ENCODE results near the gene IMP4. TPM values are rescaled to one million over a fixed set of nuclear protein-coding genes. Genes with fewer than 3 reads are reported as not detected.

IMP4 gene
- total and polyA plus RNA-seq, 2 of the 4 experiments (the other 2 are of a cell fraction) = 154 to 169 TPM

DNA sequence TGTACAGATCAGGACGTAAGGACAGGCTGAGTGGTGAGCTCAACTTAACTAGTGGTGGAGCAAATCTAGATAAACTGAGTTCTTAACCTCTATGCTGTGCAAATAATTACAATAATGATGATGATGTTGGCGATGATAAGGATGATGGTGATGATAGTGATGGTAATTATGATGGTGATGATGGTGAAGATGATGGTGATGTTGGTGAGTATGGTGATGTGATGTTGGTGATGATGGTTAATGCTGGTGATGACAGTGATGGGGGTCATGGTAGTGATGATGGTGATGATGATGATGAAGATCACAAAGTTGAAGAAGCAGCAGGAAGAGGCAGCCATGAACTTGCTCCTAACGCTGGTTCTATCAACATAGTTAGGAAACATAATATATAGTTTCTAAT is 38.0 kb upstream of the IMP4 start:
- Histone ChIP-seq H3K23ac (ENCODE audit: low read depth, low read length) (no peak overlapping the region), H3K14ac (replicated peaks; ENCODE audit: low read depth, low read length) (no peak overlapping the region), H2BK5ac (ENCODE audit: low read depth, low read length, poor library complexity, severe bottlenecking) (no peak overlapping the region), H3K79me1 (ENCODE audit: low read depth in 1 of 2, low read length in 2 of 2) (no peaks in the 10 kb centered on the region), H3K4me3 (ENCODE audit: insufficient read depth, low read depth, low read length) (no peak overlapping the region), H3K9ac (ENCODE audit: low read depth, low read length) (no peak overlapping the region), H4K5ac (ENCODE audit: low read depth, low read length) (no peak overlapping the region), H2BK120ac (ENCODE audit: low read depth, low read length) (no peak overlapping the region), H2AK9ac (replicated peaks; ENCODE audit: low read depth, low read length, poor library complexity) (no peak overlapping the region), H4K8ac (ENCODE audit: low read depth in 2 of 2, low read length in 2 of 2) (no peak overlapping the region), H4K20me1 (ENCODE audit: insufficient read depth, low read length) (no peaks in the 10 kb centered on the region), H2AK5ac (ENCODE audit: low read depth, low read length) (no peak overlapping the region), H2BK20ac (ENCODE audit: low read depth, low read length) (no peak overlapping the region), H3K27ac (ENCODE audit: insufficient read depth, low read length) (no peak overlapping the region), H2AFZ (replicated peaks; ENCODE audit: low read length, poor library complexity) (no peak overlapping the region), H2BK15ac (ENCODE audit: low read depth, low read length) (no peak overlapping the region), H3K18ac (ENCODE audit: low read depth, low read length) (no peak overlapping the region), H3K4me2 (ENCODE audit: low read depth, low read length) (no peak overlapping the region), H3K56ac (ENCODE audit: extremely low read depth, insufficient read depth, low read length) (no peak overlapping the region), H3K9me1 (ENCODE audit: insufficient read depth, low read length) (no peaks in the 10 kb centered on the region), H4K91ac (ENCODE audit: insufficient read depth, low read depth, low read length) (no peak overlapping the region), H3K36me3 (ENCODE audit: control insufficient read depth, insufficient read depth, low read length) (no peaks in the 10 kb centered on the region), H3K4ac (ENCODE audit: low read depth, low read length) (no peak overlapping the region), H3K9me3 (ENCODE audit: control insufficient read depth, insufficient read depth, low read length) (no peaks in the 10 kb centered on the region), H3K4me1 (ENCODE audit: control insufficient read depth, insufficient read depth, low read length) (no peaks in the 10 kb centered on the region), H3K27me3 (ENCODE audit: control insufficient read depth, insufficient read depth, low read length) (no peaks in the 10 kb centered on the region; the same call in 1 of the 2 replicates)
- TF ChIP-seq CEBPB (IDR thresholded peaks at IDR 0.05; ENCODE audit: low read depth, low read length) = no peak
- TF ChIP-seq NFE2L2 (IDR thresholded peaks at IDR 0.05; ENCODE audit: low read depth, low read length) = no peak
- no peak for TF ChIP-seq POLR2A (IDR thresholded peaks at IDR 0.05; ENCODE audit: low read depth, low read length)
- TF ChIP-seq CHD1 (IDR thresholded peaks at IDR 0.05; ENCODE audit: low read depth, low read length) = no peak
- TF ChIP-seq MAZ (IDR thresholded peaks at IDR 0.05; ENCODE audit: borderline replicate concordance, low read depth, low read length) = no peak
- TF ChIP-seq, protein P1, sequence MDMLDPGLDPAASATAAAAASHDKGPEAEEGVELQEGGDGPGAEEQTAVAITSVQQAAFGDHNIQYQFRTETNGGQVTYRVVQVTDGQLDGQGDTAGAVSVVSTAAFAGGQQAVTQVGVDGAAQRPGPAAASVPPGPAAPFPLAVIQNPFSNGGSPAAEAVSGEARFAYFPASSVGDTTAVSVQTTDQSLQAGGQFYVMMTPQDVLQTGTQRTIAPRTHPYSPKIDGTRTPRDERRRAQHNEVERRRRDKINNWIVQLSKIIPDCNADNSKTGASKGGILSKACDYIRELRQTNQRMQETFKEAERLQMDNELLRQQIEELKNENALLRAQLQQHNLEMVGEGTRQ (IDR thresholded peaks at IDR 0.05; ENCODE audit: low read depth, low read length) = no peak
- TF ChIP-seq RFX5 (IDR thresholded peaks at IDR 0.05; ENCODE audit: low read depth, low read length) = no peak
- no peak for TF ChIP-seq RCOR1 (IDR thresholded peaks at IDR 0.05; ENCODE audit: insufficient replicate concordance, low read length)
- no peak for TF ChIP-seq RAD21 (IDR thresholded peaks at IDR 0.05; ENCODE audit: low read length)
- TF ChIP-seq FOS (IDR thresholded peaks at IDR 0.05; ENCODE audit: low read depth, low read length) = no peak
- no peak for TF ChIP-seq BHLHE40 (IDR thresholded peaks at IDR 0.05; ENCODE audit: low read depth, low read length)
- no peak for TF ChIP-seq SMC3 (IDR thresholded peaks at IDR 0.05; ENCODE audit: low read depth, low read length)
- TF ChIP-seq MXI1 (IDR thresholded peaks at IDR 0.05; ENCODE audit: borderline replicate concordance, low read depth, low read length) = no peak
- TF ChIP-seq, protein P2, sequence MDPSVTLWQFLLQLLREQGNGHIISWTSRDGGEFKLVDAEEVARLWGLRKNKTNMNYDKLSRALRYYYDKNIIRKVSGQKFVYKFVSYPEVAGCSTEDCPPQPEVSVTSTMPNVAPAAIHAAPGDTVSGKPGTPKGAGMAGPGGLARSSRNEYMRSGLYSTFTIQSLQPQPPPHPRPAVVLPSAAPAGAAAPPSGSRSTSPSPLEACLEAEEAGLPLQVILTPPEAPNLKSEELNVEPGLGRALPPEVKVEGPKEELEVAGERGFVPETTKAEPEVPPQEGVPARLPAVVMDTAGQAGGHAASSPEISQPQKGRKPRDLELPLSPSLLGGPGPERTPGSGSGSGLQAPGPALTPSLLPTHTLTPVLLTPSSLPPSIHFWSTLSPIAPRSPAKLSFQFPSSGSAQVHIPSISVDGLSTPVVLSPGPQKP (IDR thresholded peaks at IDR 0.05; ENCODE audit: borderline replicate concordance, low read depth, low read length) = no peak
- TF ChIP-seq, protein P3, sequence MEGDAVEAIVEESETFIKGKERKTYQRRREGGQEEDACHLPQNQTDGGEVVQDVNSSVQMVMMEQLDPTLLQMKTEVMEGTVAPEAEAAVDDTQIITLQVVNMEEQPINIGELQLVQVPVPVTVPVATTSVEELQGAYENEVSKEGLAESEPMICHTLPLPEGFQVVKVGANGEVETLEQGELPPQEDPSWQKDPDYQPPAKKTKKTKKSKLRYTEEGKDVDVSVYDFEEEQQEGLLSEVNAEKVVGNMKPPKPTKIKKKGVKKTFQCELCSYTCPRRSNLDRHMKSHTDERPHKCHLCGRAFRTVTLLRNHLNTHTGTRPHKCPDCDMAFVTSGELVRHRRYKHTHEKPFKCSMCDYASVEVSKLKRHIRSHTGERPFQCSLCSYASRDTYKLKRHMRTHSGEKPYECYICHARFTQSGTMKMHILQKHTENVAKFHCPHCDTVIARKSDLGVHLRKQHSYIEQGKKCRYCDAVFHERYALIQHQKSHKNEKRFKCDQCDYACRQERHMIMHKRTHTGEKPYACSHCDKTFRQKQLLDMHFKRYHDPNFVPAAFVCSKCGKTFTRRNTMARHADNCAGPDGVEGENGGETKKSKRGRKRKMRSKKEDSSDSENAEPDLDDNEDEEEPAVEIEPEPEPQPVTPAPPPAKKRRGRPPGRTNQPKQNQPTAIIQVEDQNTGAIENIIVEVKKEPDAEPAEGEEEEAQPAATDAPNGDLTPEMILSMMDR (conservative IDR thresholded peaks at IDR 0.05; ENCODE audit: low read depth, low read length) = no peak
- CTCF ChIA-PET = no interaction called here
- DNase-seq = no peak
- intact Hi-C loops (cut with micrococcal nuclease) (no loop called here), in situ Hi-C loops (cut with MboI; ENCODE audit: low sequenced_read_pairs) (no loop called here), dilution Hi-C loops (cut with HindIII; ENCODE audit: low sequenced_read_pairs, unreplicated experiment) (no loop called here)
- ATAC-seq (ENCODE audit: low read depth) = no peak
- BruUV-seq (replicated peaks) = no TSS peak
- POLR2A ChIA-PET (ENCODE audit: unreplicated experiment) = no interaction called here
- 100% methylated on average over 1 of the region's 3 CpGs for WGBS, 2 experiments (ENCODE audit: extremely low coverage in 2 of 2, insufficient read length in 1 of 2)
